Measurements from ENCODE around the gene SMC1B. TPM values are rescaled to one million over a fixed set of nuclear protein-coding genes. Genes with fewer than 3 reads are reported as not detected.

SMC1B gene
- total RNA-seq, 4 donors from 2014 or later: 0.35 TPM; not detected in 3

DNA sequence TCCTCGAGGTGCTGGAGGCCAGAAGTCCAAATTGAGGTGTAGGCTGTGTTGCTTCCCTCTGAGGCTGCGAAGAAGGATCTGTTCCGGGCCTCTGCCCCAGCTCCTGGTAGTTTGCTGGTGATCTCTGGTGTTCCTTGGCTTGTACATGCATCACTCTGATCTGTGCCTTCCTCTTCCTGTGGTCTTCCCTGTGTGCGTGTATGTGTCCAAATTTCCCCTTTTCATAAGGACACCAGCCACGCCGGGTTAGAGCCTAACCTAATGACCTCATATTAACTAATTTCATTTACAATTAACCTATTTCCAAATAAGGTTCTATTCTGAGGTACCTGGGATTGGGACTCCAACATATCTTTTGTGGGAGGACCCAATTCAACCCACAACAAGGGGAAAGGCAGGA is 21.6 kb upstream of the SMC1B start:
- peak overlapping the region; percentile 65 to 71 for H3K27ac ChIP-seq
- no peak for TF ChIP-seq POLR2A (IDR thresholded peaks at IDR 0.05)
- TF ChIP-seq, protein P1, sequence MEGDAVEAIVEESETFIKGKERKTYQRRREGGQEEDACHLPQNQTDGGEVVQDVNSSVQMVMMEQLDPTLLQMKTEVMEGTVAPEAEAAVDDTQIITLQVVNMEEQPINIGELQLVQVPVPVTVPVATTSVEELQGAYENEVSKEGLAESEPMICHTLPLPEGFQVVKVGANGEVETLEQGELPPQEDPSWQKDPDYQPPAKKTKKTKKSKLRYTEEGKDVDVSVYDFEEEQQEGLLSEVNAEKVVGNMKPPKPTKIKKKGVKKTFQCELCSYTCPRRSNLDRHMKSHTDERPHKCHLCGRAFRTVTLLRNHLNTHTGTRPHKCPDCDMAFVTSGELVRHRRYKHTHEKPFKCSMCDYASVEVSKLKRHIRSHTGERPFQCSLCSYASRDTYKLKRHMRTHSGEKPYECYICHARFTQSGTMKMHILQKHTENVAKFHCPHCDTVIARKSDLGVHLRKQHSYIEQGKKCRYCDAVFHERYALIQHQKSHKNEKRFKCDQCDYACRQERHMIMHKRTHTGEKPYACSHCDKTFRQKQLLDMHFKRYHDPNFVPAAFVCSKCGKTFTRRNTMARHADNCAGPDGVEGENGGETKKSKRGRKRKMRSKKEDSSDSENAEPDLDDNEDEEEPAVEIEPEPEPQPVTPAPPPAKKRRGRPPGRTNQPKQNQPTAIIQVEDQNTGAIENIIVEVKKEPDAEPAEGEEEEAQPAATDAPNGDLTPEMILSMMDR (IDR thresholded peaks at IDR 0.05): no peak
- no peaks in the 10 kb centered on the region for H3K27me3 ChIP-seq
- no peaks in the 10 kb centered on the region for H3K9me3 ChIP-seq
- no peaks in the 10 kb centered on the region for H3K36me3 ChIP-seq
- no peaks in the 10 kb centered on the region for H3K4me1 ChIP-seq
- intact Hi-C loops (cut with DNase I; ENCODE audit: low total_unique reads): loop anchor here (5.0 kb wide), 1 partner anchor 168 kb away; no protein-coding TSS in a partner anchor
- DNase-seq: no peak
- H3K4me3 ChIP-seq: no peak overlapping the region

DNA sequence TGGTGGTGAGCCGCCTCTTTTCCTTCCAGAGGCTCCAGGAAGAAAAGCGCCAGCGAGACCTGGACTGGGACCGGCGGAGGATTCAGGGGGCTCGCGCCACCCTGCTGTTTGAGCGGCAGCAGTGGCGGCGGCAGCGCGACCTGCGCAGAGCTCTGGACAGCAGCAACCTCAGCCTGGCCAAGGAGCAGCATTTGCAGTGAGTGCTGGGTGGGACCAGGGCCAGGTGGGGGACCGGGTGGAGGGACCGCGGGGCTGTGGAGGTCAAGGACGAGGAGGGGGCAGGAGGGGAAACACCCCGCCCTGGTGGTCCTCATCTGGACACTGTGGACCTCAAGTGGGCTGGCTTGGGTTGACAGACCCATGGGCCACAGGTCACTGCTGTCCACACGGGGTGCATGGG is 17.5 kb upstream of the SMC1B start:
- DNase-seq: peak; percentile 7 to 13
- intact Hi-C loops (cut with DNase I; ENCODE audit: low total_unique reads): loop anchor here (5.0 kb wide), 1 partner anchor 164 kb away; no protein-coding TSS in a partner anchor
- Histone ChIP-seq H3K36me3 (no peaks in the 10 kb centered on the region), H3K9me3 (no peaks in the 10 kb centered on the region), H3K4me1 (no peaks in the 10 kb centered on the region), H3K27ac (no peak overlapping the region), H3K4me3 (no peak overlapping the region), H3K27me3 (no peaks in the 10 kb centered on the region)
- TF ChIP-seq, protein P1 (IDR thresholded peaks at IDR 0.05): no peak
- no peak for TF ChIP-seq POLR2A (IDR thresholded peaks at IDR 0.05)

DNA sequence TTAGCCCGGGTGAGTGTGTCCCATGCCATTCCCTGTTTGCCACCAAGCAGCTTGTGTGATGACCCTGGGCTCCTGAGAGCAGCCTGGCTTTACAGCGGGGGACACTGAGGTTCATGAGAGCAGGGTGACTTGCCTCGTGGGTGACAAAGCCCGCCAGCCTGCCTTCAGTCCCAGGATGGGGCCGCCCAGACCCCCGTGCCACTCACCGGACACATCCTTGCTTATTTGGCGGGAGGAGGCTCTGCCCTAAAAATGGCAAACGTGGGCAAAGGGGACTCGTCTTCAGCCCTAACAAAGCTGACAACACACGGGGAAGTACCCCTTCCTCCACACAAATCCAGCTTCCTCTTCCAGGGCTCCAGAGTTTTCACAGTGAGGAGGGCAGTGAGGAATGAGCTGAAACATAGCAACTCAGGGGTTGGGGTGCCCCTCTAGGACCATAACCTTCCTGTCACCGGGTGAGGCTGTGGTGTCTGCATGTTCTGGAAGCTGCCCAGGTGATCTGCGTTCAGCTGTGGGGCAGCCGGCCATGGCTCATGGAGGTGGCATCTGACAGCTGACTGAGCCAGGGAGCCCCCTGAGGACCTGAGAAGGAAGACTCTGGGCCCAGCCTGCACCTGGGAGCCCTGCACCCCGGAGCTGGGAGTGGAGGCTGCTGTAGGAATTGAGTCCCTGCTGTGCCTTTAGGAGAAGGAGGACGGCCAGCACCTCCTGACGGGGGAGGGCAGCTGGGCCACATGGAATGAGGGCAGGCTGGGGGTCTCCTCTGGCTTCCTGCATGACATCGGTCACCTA is 16.8 kb upstream of the SMC1B start:
- Histone ChIP-seq H3K4me3 (no peak overlapping the region), H3K4me1 (no peaks in the 10 kb centered on the region), H3K27ac (no peak overlapping the region), H3K9me3 (no peaks in the 10 kb centered on the region), H3K36me3 (no peaks in the 10 kb centered on the region), H3K27me3 (no peaks in the 10 kb centered on the region)
- no peak for TF ChIP-seq POLR2A (IDR thresholded peaks at IDR 0.05)
- TF ChIP-seq, protein P1 (IDR thresholded peaks at IDR 0.05): no peak
- peak; percentile 10 to 14 for DNase-seq
- intact Hi-C loops (cut with DNase I; ENCODE audit: low total_unique reads): loop anchor here (5.0 kb wide), 1 partner anchor 163 kb away; no protein-coding TSS in a partner anchor

DNA sequence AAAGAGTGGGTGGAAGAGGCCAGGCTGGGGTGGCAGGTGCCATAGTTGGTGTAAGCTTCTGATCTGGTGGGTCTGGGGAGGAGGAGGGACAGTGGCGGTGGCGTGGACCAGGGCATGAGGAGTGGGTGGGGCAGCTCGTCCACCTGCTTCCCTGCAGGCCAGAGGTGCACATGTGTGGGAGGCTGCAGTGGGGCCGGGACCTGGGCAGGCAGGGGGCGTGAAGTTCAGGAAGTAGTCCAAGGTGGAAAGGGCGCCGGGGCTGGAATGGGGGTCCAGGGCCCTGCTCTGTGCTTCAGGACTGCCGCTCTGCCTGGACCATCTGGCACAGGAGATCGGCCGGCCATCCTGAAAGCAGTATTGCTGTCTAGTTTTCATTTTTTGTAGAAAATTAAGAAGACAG is 16.0 kb upstream of the SMC1B start:
- intact Hi-C loops (cut with DNase I; ENCODE audit: low total_unique reads): no loop called here
- no peaks in the 10 kb centered on the region for H3K27me3 ChIP-seq
- H3K36me3 ChIP-seq: no peaks in the 10 kb centered on the region
- no peak overlapping the region for H3K27ac ChIP-seq
- no peaks in the 10 kb centered on the region for H3K4me1 ChIP-seq
- peak; percentile 11 for DNase-seq
- no peak for TF ChIP-seq POLR2A (IDR thresholded peaks at IDR 0.05)
- TF ChIP-seq, protein P1 (IDR thresholded peaks at IDR 0.05): no peak
- H3K4me3 ChIP-seq: no peak overlapping the region
- no peaks in the 10 kb centered on the region for H3K9me3 ChIP-seq

Data from uterus (tissue), 4 donors.